T1000 (cell line): ENCODE measurements around the gene COX5A.
A peak's percentile ranks its signal among the peaks of the same experiment; 100 is the strongest.
"Not testable (repeated sequence)": the region's sequence is repeated elsewhere in the genome, so short reads cannot be mapped to it uniquely, and the experiment has no call there.

Source experiments
- DNase-seq: peaks from one replicate; lab custom pipeline; 2025; ENCODE audit warnings: mixed read lengths; lab: John Stamatoyannopoulos, UW

COX5A gene

DNA sequence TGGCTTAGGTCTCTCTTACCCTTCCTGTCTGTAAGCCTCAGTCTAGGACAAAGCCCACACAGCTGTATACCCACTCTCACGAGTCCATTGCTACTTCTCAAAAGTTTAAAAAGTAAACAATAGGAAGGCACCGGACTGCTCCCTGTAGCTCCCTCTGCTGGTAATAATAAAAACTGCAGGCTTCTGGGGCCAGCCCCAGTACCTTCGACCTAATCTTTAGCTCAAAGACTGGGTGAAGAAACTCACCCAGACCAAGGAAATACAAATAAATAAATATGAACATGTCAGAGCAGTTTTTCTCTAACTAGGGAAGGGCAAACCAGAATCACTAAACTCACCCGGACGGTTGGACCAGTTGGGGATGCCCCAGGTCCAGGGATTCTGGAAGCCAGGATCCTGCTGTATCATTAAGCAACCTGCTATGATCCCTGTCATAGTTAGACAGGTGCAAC, 36.2 kb downstream of the COX5A start:
- peak; percentile 13 for DNase-seq

DNA sequence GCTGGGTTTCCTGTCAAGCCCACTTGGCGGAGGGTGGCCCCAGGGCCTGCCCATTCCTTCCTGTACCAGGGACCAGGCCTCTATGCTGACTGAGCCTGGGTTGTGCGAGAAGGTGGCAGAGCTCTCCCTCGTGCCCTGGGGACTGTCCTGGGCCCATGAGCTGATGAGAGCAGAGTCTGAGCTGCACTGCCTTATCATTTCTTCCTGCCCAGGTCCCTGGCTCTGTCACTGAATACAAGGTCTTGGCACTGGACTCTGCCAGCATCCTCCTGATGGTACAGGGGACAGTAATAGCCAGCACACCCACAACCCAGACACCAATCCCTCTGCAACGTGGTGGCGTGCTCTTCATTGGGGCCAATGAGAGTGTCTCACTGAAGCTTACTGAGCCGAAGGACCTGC, 40.6 kb downstream of the COX5A start:
- no peak for DNase-seq

DNA sequence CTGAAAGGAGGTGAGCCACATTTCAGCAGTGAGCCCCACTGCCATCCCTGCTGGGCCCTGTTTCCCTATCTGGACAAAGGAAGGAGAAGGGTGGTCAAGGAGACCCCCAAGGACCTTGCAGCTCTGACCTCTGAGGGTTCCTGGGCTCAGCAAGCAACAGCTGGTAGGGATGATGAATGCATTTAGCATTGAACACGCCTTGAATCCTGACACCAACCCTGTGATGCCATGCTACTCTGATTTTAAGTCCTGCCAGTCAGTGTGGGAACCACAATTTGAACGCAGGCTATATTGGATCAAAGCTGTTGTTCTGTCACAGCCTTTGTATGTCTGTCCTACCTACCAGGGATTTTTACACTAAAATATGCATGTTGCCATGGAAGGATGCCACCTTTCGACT, 41.6 kb downstream of the COX5A start:
- no peak for DNase-seq

DNA sequence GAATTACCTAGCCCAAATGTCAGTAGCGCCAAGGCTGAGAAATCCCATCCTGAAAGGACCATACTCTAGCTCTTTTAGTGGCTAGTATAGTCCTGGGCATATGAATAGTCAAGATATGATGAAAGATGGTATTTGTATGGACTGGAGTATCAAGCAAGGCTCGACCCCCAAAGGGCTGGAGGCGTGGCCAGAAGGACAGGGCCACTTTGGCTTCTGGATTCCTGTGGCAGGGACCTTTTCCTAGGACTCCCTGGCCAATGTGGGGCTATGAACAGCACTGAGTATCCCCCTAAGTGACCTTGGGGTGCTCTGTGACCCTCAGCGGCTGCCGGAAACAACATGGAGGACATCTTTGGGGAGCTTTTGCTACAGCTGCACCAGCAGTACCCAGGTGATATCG, 42.0 kb downstream of the COX5A start:
- DNase-seq: no peak

DNA sequence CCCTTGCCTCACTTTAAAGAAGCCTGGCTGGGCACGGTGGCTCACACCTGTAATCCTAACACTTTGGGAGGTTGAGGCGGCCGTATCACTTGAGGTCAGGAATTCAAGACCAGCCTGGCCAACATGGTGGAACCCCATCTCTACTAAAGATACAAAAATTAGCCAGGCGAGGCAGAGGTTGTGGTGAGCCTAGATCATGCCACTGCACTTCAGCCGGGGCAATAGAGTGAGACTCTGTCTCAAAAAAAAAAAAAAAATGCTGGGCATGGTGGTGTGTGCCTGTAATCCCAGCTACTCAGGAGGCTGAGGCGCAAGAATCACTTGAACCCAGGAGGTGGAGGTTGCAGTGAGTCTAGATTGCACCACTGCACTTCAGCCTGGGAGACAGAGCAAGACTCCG, 43.5 kb downstream of the COX5A start:
- not testable (repeated sequence) for DNase-seq

DNA sequence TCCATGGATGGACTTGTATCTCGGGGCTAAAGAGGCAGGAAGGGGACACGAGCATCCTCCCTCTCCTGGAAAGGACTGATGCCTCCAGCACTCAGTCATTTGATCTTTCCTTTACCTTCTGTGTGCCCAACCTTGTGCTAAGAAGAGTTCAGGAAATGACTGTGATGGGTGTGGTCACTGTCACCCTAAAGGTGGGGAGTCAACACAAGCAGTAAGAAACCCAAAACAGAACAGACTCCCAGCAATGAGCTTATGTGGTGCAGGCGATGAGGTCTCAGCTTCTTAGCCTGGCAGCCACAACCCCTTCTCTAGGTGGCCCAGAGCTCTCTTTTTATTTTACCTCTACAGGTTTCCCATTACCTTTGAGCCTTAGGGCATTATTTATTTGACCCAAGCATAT, 44.2 kb downstream of the COX5A start:
- DNase-seq: no peak

DNA sequence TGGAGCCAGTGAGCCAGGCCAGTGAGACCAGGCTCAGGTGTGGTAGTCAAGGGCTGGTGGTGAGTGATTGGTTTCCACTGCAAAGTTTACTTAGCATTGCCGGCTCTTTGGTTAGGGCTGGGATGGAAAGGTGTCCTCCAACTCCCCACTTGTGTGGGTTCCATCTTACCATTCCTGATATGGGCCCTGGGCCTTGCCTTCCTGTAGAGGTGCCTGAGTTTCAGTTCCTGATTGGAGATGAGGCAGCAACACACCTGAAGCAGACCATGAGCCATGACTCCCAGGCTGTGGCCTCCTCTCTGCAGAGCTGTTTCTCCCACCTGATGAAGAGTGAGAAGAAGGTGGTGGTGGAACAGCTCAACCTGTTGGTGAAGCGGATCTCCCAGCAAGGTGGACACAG, 44.9 kb downstream of the COX5A start:
- no peak for DNase-seq

DNA sequence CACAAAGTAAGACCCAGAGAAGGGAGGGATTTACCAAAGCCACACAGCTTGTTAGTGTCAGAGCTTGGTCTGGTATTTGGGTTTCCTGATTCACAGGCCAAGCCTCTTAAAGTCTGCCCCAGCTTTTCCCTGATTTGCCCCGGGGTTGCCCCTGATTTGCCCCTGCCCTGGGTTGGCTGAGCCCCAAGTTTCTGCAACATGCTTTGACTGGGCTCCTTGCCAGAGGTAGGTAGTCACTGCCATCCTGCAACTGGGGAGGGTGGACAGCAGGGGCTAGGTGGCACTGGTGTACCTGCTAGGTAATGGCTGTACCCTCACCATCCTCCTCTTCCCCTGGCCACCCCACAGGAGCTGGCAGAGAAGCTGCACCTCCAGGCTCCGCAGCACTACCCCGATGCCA, 45.6 kb downstream of the COX5A start:
- no peak for DNase-seq

DNA sequence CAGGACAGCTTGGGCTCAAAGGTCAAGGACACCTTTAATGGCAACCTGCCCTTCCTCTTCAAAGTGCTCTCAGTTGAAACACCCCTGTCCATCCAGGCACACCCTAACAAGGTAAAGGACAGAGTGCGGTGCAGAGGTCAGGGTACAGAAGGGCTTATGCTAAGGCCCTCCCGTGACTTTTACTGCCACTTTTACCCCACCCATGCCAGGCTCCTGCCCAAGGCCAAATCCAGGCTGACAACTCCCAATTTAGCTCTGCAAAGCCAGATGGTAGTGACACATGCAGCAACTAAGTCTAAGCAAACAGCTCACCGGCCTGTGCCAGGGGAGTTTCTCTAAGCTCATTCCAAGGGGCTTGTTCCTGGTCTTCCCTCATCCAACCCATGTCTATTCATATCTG, 46.4 kb downstream of the COX5A start:
- DNase-seq: no peak

DNA sequence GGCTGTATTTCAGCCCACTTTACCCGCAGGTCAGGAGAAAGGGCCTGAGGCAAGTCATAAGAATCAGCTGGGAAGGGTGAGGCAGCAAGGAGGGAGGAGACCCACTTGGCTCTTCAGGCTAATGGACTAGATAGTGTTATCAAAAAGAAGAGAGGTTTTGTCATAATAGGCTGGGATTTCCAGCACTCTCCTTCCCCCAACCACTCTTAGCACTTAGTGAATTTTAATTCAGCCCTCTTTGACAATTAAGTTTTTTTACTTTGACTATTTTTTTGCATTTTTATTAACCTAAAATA, 47.3 kb downstream of the COX5A start:
- no peak for DNase-seq

DNA sequence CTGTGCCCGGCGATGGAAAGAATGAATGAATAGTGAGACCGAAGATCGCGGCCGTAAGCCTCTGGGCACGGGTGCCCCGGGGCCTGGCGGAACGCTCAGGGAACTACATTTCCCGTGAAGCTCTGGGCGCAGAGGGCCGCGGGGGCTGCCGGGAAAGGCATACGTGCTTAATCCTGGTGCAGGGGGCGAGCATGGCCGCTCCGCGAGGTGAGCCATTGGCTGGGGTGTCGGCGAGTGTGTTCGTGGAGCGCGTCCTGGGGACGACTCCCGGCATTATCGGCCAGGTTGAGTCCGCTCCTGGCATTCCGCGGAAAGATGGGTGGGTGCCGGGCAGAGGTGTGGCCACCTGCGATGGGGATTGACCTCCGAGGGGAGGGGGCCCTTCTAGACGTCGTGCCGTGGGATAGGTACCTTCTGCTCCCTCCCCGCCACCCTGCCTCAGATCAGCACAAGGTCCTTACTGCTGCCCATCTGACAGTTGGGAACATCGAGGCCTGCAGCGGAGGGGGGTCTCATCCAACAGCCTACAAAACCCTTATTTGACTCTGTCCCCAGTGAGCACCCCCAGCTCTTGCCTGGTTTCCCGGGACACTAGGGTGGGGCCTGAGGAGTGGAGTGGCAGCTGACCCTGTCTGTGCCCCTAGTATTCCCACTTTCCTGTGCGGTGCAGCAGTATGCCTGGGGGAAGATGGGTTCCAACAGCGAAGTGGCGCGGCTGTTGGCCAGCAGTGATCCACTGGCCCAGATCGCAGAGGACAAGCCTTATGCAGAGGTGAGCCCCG, 47.8 kb downstream of the COX5A start, which contains the start of gene MPI:
MPI (plus strand) TSS at position 160 of the 782 bp plus-strand sequence; CDS start at position 192, 32 bp downstream.
- peak; percentile 57 for DNase-seq

DNA sequence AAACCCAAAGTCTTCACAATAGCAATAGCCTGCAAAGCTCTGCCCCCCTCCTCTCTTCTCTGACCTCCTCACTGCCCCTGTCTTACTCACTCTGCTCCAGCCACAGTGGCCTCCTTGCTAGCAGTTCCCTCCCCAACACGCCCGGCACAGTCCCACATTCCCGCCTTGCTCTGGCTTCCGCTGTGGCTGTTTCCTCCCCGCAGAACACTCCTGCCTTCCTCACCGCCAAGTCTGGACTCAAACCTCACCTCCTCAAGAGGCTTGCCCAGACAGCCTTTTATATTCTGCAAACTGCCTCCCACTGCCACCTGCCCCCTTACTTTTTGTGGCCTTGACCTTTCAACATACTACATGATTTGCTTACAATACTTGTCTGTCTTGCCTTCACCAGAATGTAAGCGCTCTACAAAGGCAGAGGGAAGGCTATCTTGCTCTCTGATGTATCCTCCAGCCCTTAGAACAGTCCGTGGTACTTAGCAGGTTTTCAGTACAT, 48.4 kb downstream of the COX5A start:
- DNase-seq: no peak

DNA sequence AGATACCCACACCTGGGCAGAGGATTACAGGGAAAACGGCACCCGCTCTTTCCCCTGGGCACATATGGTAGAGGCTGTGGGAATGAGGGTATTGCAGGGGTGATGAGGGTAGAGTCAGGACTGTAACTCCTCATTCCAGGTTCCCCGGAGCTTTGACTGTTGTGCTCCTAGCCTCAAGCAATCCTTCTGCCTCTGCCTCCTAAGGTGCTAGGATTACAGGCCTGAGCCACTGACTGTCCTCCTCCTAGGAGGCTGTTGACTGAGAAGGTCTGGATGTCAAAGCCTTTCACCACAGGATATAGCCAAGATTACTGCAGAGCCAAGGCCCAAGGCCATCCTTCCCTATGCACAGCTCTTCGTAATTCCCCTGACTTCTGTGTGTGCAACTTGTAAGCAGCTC, 49.2 kb downstream of the COX5A start:
- DNase-seq: no peak

DNA sequence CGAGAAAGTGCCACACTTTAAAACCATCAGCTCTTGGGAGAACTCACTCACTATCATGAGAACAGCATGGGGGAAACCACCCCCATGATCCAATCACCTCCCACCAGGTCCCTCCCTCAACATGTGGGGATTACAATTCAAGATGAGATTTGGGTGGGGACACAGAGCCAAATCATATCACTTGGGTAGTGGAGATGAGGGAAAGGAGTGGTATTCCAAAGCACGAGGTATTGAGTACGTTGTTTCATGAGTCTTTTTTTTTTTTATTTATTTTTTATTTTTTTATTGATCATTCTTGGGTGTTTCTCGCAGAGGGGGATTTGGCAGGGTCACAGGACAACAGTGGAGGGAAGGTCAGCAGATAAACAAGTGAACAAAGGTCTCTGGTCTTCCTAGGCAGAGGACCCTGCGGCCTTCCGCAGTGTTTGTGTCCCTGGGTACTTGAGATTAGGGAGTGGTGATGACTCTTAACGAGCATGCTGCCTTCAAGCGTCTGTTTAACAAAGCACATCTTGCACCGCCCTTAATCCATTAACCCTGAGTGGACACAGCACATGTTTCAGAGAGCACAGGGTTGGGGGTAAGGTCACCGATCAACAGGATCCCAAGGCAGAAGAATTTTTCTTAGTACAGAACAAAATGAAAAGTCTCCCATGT, 50.2 kb downstream of the COX5A start:
- DNase-seq: not testable (repeated sequence)

DNA sequence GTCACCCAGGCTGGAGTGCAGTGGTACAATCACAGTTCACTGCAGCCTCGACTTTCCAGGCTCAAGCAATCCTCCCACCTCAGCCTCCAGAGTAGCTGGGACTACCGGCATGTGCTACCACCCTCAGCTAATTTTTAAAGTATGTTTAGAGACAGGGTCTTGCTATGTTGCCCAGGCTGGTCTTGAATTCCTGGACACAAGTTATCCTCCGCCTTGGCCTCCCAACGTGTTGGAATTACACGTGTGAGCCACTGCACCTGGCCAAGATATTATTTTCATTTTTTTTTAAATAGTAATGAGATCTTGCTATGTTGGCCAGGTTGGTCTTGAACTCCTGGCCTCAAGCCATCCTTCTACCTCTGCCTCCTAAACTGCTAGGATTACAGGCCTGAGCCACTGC, 52.4 kb downstream of the COX5A start:
- DNase-seq: no peak

DNA sequence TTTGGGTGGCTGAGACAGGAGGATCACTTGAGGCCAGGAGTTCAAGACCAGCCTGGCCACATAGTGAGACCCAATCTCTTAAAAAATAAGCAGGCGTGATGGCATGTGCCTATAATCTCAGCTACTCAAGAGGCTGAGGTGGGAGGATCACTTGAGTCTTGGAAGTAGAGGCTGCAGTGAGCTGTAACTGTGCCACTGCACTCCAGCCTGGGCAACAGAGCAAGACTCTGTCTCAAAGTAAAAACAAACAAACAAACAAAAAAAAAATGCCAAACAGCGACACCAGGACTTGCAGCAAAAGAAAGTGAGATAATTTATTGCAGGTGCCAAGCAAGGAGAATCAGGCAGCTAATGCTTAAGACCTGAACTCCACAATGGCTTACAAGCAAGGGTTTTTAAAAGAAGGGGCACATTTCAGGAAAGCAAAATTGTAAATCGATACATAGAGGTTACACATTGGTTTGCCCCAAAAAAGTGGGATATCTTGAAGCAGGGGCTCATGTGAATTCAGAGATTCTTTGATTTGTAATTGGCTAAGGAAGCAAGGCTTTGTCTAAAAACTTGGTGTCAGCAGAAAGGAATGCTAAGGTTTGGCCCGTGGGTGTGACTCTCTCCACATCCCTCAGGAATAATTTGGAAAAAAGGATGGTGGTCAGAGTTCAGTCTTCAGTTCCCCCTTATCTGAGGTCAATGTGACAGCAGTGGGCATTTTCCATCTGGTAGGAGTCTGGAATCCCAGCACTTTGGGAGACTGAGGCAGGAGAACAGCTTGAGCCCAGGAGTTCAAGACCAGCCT, 53.2 kb downstream of the COX5A start:
- DNase-seq: no peak

DNA sequence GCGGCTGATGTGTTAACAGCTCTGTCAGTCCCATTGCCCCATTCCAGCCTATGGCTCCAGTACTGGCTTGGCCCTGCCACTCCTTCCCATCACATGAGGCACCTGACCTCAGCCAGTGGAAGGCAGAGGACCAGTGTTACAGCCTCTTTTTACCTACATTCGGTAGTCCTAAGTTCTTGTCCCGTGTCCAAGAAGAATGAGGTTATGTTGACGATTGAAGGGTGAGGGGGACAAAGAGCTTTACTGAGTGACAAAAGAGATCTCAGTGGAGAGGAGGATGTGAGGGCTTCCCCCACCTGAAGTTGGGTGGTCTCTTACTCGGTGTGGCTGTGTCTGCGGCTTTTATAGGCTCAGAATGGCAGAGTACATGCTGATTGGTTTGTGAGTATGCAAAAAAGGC, 55.3 kb downstream of the COX5A start:
- no peak for DNase-seq

DNA sequence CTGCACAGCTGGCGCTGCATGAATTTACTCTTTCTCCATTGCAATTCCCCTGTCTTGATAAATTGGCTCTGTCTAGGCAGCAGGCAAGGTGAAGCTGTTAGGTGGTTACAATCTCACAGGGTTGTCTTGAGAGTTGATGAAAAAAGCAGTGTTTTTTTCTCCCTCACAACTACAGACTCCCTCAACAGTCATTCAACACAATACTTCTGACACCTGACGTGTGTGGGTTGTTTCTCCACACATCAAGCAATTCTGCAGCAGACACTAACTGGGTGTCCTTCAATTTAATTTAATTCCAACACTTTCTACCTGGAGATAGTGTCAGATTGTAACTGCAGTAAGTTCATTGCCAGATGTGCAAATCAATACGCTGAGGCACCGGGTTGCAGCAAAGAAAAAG, 59.6 kb downstream of the COX5A start:
- no peak for DNase-seq

DNA sequence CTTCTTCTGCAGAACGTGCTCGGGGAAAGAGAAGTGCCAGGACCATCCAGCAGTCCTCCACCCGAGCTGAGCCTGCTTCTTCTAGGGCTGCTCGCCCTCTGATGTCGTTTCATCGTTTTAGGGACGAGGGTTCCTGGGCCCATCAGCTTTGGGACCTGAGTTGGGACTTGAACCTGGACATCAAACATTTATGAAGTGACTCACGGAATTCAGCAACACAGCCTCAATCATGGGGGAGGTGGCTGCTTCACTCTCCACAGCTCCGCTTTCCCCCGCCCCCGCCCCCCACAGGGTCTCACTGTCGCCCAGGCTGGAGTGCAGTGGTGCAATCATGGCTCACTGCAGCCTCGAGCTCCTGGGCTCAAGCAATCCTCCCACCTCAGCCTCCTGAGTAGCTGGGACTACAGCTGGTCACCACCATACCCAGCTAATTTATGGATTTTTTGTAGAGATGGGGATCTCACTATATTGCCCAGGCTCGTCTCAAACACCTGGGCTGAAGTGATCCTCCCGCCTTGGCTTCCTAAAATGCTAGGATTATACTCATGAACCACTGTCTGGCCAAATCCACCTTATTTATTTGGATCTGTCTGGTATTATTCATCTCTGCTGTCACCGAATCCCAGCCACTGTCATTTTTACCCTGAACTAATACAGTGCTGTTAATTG, 64.0 kb downstream of the COX5A start:
- no peak for DNase-seq

DNA sequence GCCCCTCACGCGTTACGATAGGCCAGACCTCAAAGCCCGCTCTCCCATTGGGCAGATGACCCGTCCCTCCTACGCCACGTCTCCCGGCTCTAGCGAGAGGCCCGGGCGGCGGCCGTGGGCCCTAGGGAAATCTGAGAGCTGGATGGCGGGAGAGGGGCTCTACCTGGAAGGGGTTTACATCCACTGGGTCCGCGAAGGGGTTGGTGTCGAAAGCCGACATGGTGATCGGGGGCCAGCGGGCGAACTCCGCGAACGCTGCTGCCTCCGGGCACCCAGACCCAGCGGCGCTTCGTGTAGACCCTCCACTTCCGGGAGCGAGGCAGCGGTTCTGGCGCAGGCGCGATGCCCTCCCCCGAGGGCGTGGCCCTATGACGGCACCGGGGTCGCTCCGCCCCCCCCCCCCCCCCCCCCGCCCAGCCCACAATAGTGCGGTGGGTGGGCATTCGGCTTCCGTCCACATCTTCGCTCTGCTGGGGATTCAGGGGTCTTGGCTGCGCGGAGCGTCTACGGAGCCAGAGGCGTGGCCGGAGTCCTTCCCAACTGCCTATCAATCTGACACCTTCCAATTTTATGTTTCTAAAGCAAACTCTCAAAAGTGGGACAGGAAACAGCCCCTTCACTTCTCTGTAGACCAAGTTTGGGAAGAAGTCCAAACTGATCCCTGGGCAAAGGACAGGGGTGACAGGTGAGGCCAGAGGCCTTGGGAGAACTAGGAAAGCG, 64.7 kb downstream of the COX5A start, which contains the start of gene SCAMP2:
SCAMP2 (minus strand) TSS at position 330 of the 720 bp plus-strand sequence; CDS start at position 220, 110 bp downstream.
- DNase-seq: peak; percentile 92

DNA sequence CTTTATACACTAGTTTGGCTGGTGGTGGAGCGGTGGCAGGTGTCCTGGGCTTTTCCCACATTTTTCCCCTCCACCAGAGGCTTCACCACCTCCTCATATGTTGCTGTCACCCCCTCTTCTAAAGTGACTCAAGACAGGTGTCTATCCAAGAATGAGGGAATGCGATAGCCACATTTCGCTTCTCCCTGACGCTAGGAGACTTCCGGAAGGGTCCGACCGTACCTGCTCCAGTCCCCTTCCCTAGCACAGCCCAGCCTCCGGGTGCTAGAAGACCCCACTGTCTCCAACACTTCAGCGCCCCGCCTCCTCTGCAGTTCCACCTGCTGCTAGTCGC, 65.2 kb downstream of the COX5A start:
- no peak for DNase-seq
